ENCODE results near the gene HYDIN. TPM values are rescaled to one million over a fixed set of nuclear protein-coding genes. Genes with fewer than 3 reads are reported as not detected.
A peak's percentile ranks its signal among the peaks of the same experiment; 100 is the strongest.
"Not testable (repeated sequence)": the region's sequence is repeated elsewhere in the genome, so short reads cannot be mapped to it uniquely, and the experiment has no call there.

Gene HYDIN
- total RNA-seq, 1 donor from 2014 or later = 18.7 TPM

- peak; percentile 11 for DNase-seq (ENCODE audit: low read depth)
Observed at GRCh38 chr16:70999735-71000134, 230.8 kb downstream of the HYDIN start.

GRCh38 chr16:70995799-70996198 is 234.7 kb downstream of the HYDIN start:
- not testable (repeated sequence) for DNase-seq (ENCODE audit: low read depth)

- DNase-seq (ENCODE audit: low read depth) = not testable (repeated sequence)
Observed at GRCh38 chr16:70992511-70992910, 238.0 kb downstream of the HYDIN start.

GRCh38 chr16:70987019-70987715 is 243.4 kb downstream of the HYDIN start:
- not testable (repeated sequence) for DNase-seq (ENCODE audit: low read depth)

- not testable (repeated sequence) for DNase-seq (ENCODE audit: low read depth)
Observed at GRCh38 chr16:70984675-70985074, 245.8 kb downstream of the HYDIN start.

GRCh38 chr16:70968332-70968731 is 262.2 kb downstream of the HYDIN start:
- DNase-seq (ENCODE audit: low read depth) = not testable (repeated sequence)

GRCh38 chr16:70960169-70960568 is 270.4 kb downstream of the HYDIN start:
- not testable (repeated sequence) for DNase-seq (ENCODE audit: low read depth)

- DNase-seq (ENCODE audit: low read depth) = not testable (repeated sequence)
Observed at GRCh38 chr16:70954922-70955321, 275.6 kb downstream of the HYDIN start.

GRCh38 chr16:70953824-70954223 is 276.7 kb downstream of the HYDIN start:
- DNase-seq (ENCODE audit: low read depth) = not testable (repeated sequence)

GRCh38 chr16:70943551-70943950 is 287.0 kb downstream of the HYDIN start:
- DNase-seq (ENCODE audit: low read depth) = not testable (repeated sequence)

GRCh38 chr16:70939690-70940359 is 290.7 kb downstream of the HYDIN start:
- not testable (repeated sequence) for DNase-seq (ENCODE audit: low read depth)

- DNase-seq (ENCODE audit: low read depth) = peak; percentile 78
Observed at GRCh38 chr16:70936781-70937525, 293.6 kb downstream of the HYDIN start.

- not testable (repeated sequence) for DNase-seq (ENCODE audit: low read depth)
Observed at GRCh38 chr16:70935325-70935724, 295.2 kb downstream of the HYDIN start.

- not testable (repeated sequence) for DNase-seq (ENCODE audit: low read depth)
Observed at GRCh38 chr16:70933746-70934145, 296.8 kb downstream of the HYDIN start.

- DNase-seq (ENCODE audit: low read depth) = not testable (repeated sequence)
Observed at GRCh38 chr16:70930757-70931156, 299.8 kb downstream of the HYDIN start.

- DNase-seq (ENCODE audit: low read depth) = not testable (repeated sequence)
Observed at GRCh38 chr16:70922164-70922563, 308.4 kb downstream of the HYDIN start.

- DNase-seq (ENCODE audit: low read depth) = not testable (repeated sequence)
Observed at GRCh38 chr16:70920661-70921060, 309.9 kb downstream of the HYDIN start.

- DNase-seq (ENCODE audit: low read depth) = not testable (repeated sequence)
Observed at GRCh38 chr16:70888208-70888607, 342.3 kb downstream of the HYDIN start.

GRCh38 chr16:70884652-70885051 is 345.9 kb downstream of the HYDIN start:
- DNase-seq (ENCODE audit: low read depth) = not testable (repeated sequence)

GRCh38 chr16:70882311-70882710 is 348.2 kb downstream of the HYDIN start:
- not testable (repeated sequence) for DNase-seq (ENCODE audit: low read depth)

- DNase-seq (ENCODE audit: low read depth) = not testable (repeated sequence)
Observed at GRCh38 chr16:70877895-70878294, 352.6 kb downstream of the HYDIN start.

- not testable (repeated sequence) for DNase-seq (ENCODE audit: low read depth)
Observed at GRCh38 chr16:70876442-70876841, 354.1 kb downstream of the HYDIN start.

All from renal cortical epithelial cell (primary cell).